ENCODE data around the gene CRADD.
A peak's percentile ranks its signal among the peaks of the same experiment; 100 is the strongest.

The CRADD gene

GRCh38 chr12:93808169-93808899, 131.2 kb downstream of the CRADD start:
- DNase-seq (ENCODE audit: low read depth), result no peak

- DNase-seq (ENCODE audit: low read depth), result peak; percentile 52
Measured at GRCh38 chr12:93812626-93813025, 135.5 kb downstream of the CRADD start.

GRCh38 chr12:93813186-93813585, 136.0 kb downstream of the CRADD start:
- DNase-seq (ENCODE audit: low read depth), result no peak

GRCh38 chr12:93813972-93814821, 137.0 kb downstream of the CRADD start:
- DNase-seq (ENCODE audit: low read depth), result no peak

- DNase-seq (ENCODE audit: low read depth), result no peak
Measured at GRCh38 chr12:93818488-93819049, 141.4 kb downstream of the CRADD start.

GRCh38 chr12:93819050-93819491, 141.9 kb downstream of the CRADD start:
- DNase-seq (ENCODE audit: low read depth), result peak; percentile 76

- peak; percentile 35 for DNase-seq (ENCODE audit: low read depth)
Measured at GRCh38 chr12:93823616-93824391, 146.6 kb downstream of the CRADD start.

GRCh38 chr12:93824514-93825500, 147.6 kb downstream of the CRADD start:
- peak; percentile 86 for DNase-seq (ENCODE audit: low read depth)

- DNase-seq (ENCODE audit: low read depth), result peak; percentile 30
Measured at GRCh38 chr12:93825501-93825888, 148.3 kb downstream of the CRADD start.

- peak; percentile 89 for DNase-seq (ENCODE audit: low read depth)
Measured at GRCh38 chr12:93825931-93826555, 148.9 kb downstream of the CRADD start.

- no peak for DNase-seq (ENCODE audit: low read depth)
Measured at GRCh38 chr12:93827179-93827578, 150.0 kb downstream of the CRADD start.

GRCh38 chr12:93827669-93828068, 150.5 kb downstream of the CRADD start:
- DNase-seq (ENCODE audit: low read depth), result no peak

- peak; percentile 24 for DNase-seq (ENCODE audit: low read depth)
Measured at GRCh38 chr12:93829016-93829415, 151.8 kb downstream of the CRADD start.

GRCh38 chr12:93831374-93831773, 154.2 kb downstream of the CRADD start:
- DNase-seq (ENCODE audit: low read depth), result no peak

GRCh38 chr12:93832131-93832530, 155.0 kb downstream of the CRADD start:
- DNase-seq (ENCODE audit: low read depth), result peak; percentile 42

- DNase-seq (ENCODE audit: low read depth), result no peak
Measured at GRCh38 chr12:93833946-93834345, 156.8 kb downstream of the CRADD start.

- DNase-seq (ENCODE audit: low read depth), result peak; percentile 44
Measured at GRCh38 chr12:93836620-93837260, 159.6 kb downstream of the CRADD start.

GRCh38 chr12:93838193-93838592, 161.0 kb downstream of the CRADD start:
- DNase-seq (ENCODE audit: low read depth), result no peak

GRCh38 chr12:93839064-93839463, 161.9 kb downstream of the CRADD start:
- peak; percentile 11 for DNase-seq (ENCODE audit: low read depth)

- DNase-seq (ENCODE audit: low read depth), result no peak
Measured at GRCh38 chr12:93841671-93842070, 164.5 kb downstream of the CRADD start.
